HG03064 (cell line): ENCODE results near the gene TGFA.
A peak's percentile ranks its signal among the peaks of the same experiment; 100 is the strongest.

Experiments
- ATAC-seq: cut with Tn5 transposase; IDR thresholded peaks from one replicate; pipeline ENCODE4 v1.9.1; 2021; ENCODE audit warnings: low read depth; ENCODE audit not compliant: unreplicated experiment

TGFA gene

GRCh38 chr2:70526126-70526525 is 27.5 kb downstream of the TGFA start:
- no peak for ATAC-seq

- ATAC-seq = no peak
These were observed 28.6 kb downstream of the TGFA start for GRCh38 chr2:70525032-70525431.

GRCh38 chr2:70523996-70524965 is 29.3 kb downstream of the TGFA start:
- ATAC-seq = no peak

- ATAC-seq = no peak
These were observed 30.0 kb downstream of the TGFA start for GRCh38 chr2:70523672-70523995.

- ATAC-seq = no peak
These were observed 31.0 kb downstream of the TGFA start for GRCh38 chr2:70522627-70523026.

GRCh38 chr2:70520825-70521224 is 32.8 kb downstream of the TGFA start:
- ATAC-seq = no peak

- no peak for ATAC-seq
These were observed 34.2 kb downstream of the TGFA start for GRCh38 chr2:70519453-70519852.

- ATAC-seq = no peak
These were observed 35.1 kb downstream of the TGFA start for GRCh38 chr2:70518557-70518956.

GRCh38 chr2:70517804-70518203 is 35.8 kb downstream of the TGFA start:
- ATAC-seq = no peak

GRCh38 chr2:70516596-70516995 is 37.0 kb downstream of the TGFA start:
- ATAC-seq = peak; percentile 96

- ATAC-seq = no peak
These were observed 37.7 kb downstream of the TGFA start for GRCh38 chr2:70515938-70516337.

GRCh38 chr2:70514612-70515055 is 39.0 kb downstream of the TGFA start:
- ATAC-seq = no peak

- no peak for ATAC-seq
These were observed 39.9 kb downstream of the TGFA start for GRCh38 chr2:70513738-70514137.

- ATAC-seq = no peak
These were observed 41.5 kb downstream of the TGFA start for GRCh38 chr2:70511971-70512729.

- ATAC-seq = no peak
These were observed 43.3 kb downstream of the TGFA start for GRCh38 chr2:70510313-70510712.

GRCh38 chr2:70509565-70509964 is 44.1 kb downstream of the TGFA start:
- ATAC-seq = no peak

GRCh38 chr2:70508711-70509462 is 44.7 kb downstream of the TGFA start:
- no peak for ATAC-seq

- ATAC-seq = no peak
These were observed 47.8 kb downstream of the TGFA start for GRCh38 chr2:70505613-70506391.

GRCh38 chr2:70504750-70505149 is 48.9 kb downstream of the TGFA start:
- ATAC-seq = no peak

- no peak for ATAC-seq
These were observed 49.7 kb downstream of the TGFA start for GRCh38 chr2:70503896-70504295.
